Right renal pelvis (tissue), 4 donors: ENCODE results near the gene C14orf93. TPM values are rescaled to one million over a fixed set of nuclear protein-coding genes. Genes with fewer than 3 reads are reported as not detected.
"Not testable (repeated sequence)": the region's sequence is repeated elsewhere in the genome, so short reads cannot be mapped to it uniquely, and the experiment has no call there.

ENCODE experiments used
- DNase-seq, 4 donors: peaks; one replicate each; pipeline ENCODE4 v3.0.0-alpha.2; 2013; ENCODE audit warnings: low read depth in 4 of 4, low spot score in 3 of 4, missing footprints in 1 of 4
- polyA plus RNA-seq, 4 donors: library from polyadenylated mRNA; unstranded; fragments of 120-200 nt; gene quantifications; one replicate each; pipeline ENCODE4 v1.2.1, GENCODE V29; 2013; ENCODE audit not compliant: insufficient read length in 4 of 4

C14orf93 gene
- polyA plus RNA-seq, 4 donors, result 16.9 to 20.4 (median 18.8) TPM

GRCh38 chr14:22978487-22978837 lies 31.5 kb downstream of the C14orf93 start:
- DNase-seq, result no peak

- no peak for DNase-seq
These were observed 32.1 kb downstream of the C14orf93 start for GRCh38 chr14:22977684-22978486.

- no peak for DNase-seq
These were observed 32.6 kb downstream of the C14orf93 start for GRCh38 chr14:22977434-22977683.

GRCh38 chr14:22976620-22977433 lies 33.1 kb downstream of the C14orf93 start:
- no peak for DNase-seq

- DNase-seq, result no peak
These were observed 35.2 kb downstream of the C14orf93 start for GRCh38 chr14:22974530-22975313.

- no peak for DNase-seq
These were observed 36.5 kb downstream of the C14orf93 start for GRCh38 chr14:22973217-22974032.

GRCh38 chr14:22972313-22972930 lies 37.5 kb downstream of the C14orf93 start:
- no peak for DNase-seq

- DNase-seq, result no peak
These were observed 38.8 kb downstream of the C14orf93 start for GRCh38 chr14:22971152-22971551.

GRCh38 chr14:22966783-22967269 lies 43.1 kb downstream of the C14orf93 start:
- no peak for DNase-seq

GRCh38 chr14:22965916-22966782 lies 43.8 kb downstream of the C14orf93 start:
- DNase-seq, result not testable (repeated sequence)

- DNase-seq, result no peak
These were observed 47.8 kb downstream of the C14orf93 start for GRCh38 chr14:22962061-22962676.

- DNase-seq, result no peak
These were observed 54.0 kb downstream of the C14orf93 start for GRCh38 chr14:22955702-22956569.

- no peak for DNase-seq
These were observed 57.5 kb downstream of the C14orf93 start for GRCh38 chr14:22952418-22952817.

- DNase-seq, result not testable (repeated sequence)
These were observed 58.1 kb downstream of the C14orf93 start for GRCh38 chr14:22951795-22952194.

GRCh38 chr14:22945642-22946041 lies 64.3 kb downstream of the C14orf93 start:
- no peak for DNase-seq

- DNase-seq, result no peak
These were observed 70.3 kb downstream of the C14orf93 start for GRCh38 chr14:22939684-22940083.
